Stimulated activated CD4-positive, alpha-beta T cell treated with anti-CD3 and anti-CD28 coated beads, Interleukin-12 subunit alpha, Interleukin-12 subunit beta, amount 100 ng/mL, for 24 hours (primary cell): ENCODE data around the gene FIGNL2.

Experiments
- DNase-seq, 2 experiments: peaks; one replicate each; pipeline ENCODE4 v3.0.0-alpha.2; 2020; ENCODE audit warnings: low read depth in 2 of 2

Gene FIGNL2

DNA sequence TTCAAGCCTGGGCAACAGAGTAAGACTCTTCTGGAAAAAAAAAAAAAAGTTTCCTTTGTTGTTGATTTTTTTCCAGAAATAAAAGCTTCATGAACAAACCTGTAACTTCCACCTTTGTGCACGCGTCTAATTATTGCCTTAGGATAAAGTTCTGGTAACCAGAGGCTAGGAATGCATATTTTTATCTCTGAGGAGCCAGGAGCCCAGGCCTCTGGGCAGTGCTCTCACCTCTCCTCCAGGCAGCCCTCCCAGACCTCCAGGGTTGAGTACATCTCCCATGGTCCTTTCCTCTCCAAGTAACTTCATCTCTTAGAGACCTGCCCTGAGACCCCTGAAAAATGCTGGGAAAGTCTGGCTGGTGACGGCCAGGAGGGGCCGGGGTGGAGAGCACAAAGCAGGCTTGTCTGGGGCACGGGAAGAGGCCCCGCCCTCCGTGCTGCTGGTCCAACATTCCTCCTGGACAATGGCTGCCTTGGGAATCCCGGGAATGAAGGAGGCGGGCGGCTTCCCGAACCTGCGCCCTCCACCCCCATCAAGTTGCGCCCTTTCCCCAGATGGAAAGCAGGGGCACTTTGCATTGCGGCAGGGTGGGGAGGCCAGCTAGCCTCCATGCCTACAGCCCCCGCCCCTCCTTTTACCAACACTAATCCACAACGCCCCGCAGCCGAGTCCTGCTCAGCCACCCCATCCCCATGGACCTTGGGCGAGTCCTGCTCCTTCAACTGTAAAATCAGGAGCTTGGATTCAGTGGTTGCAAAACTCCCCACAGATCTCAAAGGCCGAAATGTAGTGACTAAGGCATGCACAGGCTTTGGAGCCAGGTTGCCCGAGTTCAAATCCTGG is 7.3 kb upstream of the FIGNL2 start:
- no peak for DNase-seq

DNA sequence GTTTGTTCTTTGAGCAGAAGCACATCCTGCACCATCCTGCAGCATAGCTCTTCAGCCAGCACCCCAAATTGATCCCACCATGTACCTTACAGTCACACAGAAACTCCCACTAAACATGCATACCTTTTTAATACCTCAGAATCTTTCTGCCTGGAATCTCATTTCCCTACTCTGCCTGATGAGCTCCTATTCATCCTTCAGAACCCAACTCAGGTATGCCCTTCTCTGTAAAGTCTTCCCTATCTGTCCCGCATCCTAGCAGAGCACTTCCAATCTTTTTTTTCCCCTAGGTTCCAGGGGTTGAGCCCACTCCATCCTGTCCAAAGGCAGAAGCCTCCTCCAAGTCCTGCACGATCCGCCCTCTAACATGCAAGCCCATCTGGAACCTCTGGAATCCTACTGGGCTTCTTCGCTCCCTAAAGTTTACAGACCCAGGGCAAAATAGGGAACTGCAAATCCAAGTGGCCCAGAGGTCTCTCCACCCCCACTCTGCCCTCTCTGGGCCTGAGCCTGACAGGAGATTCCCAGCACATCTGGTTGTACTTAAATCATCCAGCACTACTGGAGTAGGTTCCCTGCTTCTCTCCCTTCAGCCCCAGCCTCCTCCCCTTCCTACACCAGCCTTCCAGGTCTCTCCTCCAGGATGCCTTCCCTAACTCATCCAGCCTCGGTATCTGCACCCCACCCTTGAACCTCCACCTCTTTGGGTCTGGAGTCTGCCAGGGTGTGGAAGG is 4.1 kb upstream of the FIGNL2 start:
- DNase-seq: no peak

DNA sequence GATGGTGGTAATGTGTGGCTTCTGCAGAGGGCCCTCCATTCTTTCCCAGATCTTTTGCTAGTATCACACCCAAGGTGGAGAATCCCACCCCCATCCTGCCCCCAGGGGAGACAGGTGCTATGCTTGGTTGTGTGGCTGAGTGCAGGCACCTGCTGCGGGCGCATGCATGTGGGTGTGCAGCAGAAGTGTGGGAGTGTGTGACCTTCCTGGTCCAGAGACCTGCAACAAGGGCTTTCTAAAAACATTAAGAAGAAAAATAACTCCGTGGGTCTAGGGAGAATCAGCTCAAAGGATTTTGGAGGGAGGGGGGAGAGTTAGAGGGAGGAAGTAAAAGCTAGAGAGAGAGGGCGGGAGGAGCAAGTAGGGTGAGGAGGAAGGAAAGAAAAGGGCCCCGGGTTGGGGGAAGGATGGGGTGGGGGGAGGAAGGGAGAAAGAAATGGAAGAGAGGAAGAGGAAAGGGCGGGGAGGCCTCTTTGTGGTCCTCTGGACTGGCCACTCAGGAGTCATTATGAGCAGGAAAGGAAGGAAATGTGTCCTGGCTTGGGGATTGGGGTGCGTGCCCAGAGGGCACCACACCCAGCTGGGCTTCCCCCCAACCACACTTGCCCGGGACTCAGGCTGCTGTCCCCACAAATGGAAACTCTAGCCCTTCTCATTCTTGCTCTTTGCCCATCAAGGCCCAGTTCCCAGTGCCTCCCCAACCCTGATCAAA is 3.1 kb upstream of the FIGNL2 start:
- DNase-seq: no peak

DNA sequence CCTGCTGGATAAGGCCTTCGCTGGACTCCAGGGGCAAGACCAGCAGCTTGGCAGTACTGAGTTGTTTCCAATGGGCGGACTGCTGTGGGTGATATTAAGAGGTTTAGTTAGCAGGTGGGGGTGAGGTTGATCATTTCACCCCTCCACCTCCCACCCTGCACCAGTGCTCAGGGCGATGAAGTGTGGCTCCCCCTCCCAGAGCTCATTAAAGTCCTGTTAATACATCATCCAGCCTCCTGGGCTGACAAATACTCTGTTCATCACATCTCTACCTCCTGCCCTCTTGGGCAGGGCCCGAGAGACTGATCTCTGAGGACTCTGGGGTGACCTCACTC is 2.4 kb upstream of the FIGNL2 start:
- no peak for DNase-seq

DNA sequence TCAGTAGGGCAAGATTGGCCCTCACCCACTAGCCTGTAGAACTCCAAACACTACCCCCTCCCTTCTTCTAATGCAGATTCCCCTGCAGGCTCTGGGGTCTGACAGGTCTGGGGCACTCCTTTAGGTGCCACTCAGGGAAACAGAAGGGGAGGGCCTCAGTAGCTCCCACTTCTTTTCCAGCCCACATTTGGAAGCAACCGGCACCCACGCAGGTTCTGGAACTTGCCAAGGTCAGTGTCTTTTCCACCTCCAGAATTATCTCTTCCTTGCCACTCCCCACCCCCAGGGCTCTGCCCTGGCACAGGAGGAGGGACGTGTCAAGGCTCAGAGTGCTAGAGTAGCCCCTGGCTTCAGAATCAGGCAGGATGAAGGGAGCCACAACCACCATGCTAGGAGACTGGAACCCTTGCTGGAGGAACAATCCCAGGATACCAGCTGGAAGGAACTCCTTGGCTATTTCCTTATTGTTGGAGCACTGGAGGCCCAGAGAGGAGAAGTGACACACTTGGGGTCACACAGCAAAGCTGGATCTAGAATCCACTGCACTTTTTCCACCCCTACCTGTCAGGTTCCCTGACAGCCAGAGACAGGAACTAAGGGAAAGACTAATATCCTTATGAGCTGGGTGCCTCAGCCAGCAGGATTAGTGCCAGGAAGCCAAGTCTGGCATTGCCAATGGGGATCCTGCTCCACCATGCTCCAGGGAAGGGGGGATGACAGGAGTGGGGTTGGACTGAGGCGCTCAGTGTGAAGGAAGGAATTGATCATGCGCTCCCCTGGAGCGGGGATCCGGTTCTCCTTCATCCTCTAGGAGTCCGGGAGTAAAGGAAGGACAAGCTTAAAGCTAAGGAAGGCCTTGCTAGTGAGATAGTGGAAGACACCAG is 1.8 kb upstream of the FIGNL2 start:
- DNase-seq: no peak

DNA sequence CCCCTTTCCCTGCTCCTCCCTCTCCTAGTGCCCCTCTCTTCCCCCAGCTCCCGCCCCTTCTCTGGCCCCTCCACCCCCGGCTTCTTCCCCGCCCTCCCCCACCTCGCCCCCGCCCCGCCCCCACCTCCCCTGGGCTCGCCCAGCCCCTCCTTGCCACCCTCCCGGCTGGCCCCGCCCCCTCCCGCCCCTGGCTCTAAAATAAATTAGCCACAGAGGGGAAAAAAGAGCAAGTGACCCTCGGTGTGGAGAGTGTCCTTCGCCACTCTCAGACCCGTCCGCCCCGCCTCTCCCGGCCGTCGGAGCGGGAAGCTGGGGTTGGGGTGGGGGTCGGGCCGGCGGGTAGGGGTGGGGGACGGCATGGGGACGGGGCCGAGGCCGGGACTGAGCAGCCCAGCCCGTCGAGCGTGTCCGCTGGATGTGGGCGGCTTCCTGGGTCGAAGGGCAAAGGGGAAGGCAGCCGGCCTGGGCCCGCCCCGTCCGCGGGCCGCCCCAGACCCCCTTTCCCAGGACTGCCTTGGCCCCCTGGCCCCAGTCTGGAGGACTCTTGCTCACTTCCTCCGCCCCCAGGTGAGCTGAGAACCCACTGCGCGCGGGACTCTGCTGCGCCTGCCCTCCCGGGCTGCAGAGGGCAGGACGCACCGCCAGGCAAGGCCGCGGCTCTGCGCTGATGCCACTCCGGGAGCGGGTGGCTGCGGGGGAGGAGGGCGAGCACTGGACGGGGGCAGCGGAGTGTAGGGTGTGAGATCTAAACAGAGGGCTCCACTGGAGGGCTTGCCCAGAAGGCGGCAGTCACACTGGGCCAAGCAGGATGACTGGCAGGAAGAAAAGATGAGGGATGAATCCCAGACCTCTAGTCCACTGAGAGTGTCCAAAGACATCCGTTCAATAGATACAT is 570 bp upstream of the FIGNL2 start:
- no peak for DNase-seq

DNA sequence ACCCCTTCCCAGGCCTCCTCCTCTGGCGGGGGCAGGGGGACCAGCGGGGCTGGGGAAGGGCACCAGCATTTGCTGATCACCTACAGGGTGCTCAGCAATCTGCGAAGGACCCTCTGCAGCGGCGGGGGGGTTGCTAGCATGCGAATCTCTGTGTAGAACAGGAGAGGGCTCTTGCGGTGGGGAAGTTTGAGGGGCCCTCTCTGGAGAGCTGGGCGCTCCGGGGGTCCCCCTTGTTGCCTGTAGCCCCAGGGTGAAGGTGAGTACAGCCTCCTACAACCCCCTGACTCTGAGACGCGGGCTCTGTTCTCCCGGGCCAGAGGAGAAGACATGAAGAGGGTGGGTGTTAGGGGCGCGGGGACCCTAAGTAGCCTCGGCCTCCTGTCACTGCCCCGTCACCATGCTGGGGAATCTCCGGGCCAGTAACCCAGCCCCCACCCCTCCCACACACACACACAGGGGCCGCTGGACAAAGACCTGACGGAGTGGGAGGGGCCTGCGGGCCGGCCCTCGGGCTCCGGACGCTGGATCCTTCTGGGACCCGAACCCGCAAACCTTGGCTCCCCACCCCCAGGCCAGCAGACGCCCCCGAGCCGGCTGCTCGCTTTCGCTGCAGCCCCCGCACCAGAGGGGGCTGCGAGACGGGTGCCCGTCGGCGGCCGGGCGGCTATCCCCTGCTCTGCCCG is 734 bp downstream of the FIGNL2 start:
- DNase-seq: no peak

DNA sequence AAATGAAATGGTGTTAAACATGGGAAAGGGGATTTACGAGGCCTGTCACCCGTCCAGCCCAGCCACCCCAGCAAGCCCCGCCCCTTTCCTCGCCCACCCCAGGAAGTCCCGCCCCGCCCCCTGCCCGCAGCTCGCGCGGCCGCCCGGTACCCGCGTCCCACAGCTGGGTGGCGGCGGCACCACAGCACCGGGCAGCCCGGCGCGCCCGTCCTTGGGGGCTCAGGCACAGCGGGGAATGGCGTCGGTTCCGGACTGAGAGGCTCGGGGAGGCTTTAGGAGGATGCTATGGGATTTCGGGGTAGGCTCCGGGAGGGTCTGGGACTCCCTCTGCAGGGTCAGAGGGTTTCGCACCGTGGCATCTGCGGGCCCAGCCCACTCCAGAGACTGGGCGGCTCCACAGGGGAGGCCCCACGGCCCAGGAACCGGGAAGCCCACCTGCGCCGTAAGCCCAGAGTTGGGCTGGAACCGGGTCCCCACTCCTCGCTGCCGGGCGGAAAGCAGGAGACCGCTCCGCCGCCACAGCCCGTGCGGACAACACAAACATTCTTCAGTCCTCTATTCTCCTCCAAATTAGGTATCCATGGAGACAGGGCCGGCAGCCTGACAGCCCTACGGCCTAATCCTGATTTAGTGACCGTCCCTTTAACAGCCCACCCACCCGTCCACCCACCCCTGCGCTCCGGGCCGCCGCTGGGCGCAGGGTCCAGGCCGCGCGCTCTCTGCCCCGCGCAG is 1.4 kb downstream of the FIGNL2 start:
- peak in 1 of 2 experiments; percentile 49 for DNase-seq

DNA sequence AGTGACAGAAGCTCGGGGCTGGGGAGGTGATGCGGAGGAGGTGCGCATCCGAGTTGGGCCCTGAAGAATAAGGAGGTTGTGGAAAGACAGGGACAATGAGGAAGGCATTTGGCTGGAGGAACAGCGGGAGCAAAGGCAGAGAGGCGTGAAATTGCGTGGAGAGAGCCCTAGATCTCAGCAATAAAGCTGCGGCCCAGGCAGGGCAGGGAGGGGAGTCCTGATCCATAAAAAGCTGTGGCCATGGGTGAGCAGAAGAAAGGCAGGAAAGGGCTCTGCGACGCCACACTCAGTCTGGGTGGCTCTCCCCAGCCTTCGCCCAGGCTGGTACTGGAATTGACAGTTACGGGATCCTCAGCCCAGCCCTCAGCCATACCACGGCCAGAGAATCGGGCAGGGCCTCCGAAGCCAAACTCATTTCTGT is 2.2 kb downstream of the FIGNL2 start:
- no peak for DNase-seq

DNA sequence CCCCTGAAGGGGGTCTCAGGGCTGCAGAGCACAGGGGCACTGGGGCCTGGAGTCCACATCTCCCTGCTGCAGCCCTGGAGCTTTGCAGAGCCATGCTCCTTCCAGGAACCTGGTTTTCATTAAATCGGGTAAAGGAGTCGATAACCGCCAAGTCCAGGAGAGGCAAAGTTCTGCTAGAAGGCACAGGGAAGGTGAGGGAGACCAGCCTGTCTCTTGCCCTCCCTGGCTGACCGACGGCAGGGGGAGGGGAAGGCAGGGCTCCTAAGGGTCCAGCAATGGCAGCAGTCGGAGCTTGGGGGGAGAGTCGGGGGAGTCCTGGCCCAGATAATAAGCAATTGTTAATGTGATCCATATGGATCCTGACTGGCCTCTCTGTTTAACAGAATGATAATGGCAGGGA is 3.0 kb downstream of the FIGNL2 start:
- no peak for DNase-seq

DNA sequence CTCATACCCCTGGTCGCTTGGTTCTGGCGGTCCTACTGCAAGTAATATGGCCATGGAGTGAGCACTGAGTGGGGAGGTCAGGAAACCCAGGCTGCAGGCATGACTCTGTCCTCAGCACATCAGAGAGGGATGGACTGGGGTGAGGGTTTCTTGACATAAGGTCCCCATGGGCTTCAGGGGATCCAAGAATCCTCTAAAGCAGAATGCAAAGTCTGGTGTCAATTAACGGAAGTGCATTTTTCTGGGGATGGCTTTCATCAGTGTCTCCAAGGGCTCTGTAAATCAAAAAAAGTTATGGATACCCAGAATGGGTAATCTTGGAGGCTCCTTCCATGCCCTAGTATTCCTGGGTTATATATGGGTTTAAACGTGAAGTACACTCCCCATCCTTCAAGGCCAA is 3.7 kb downstream of the FIGNL2 start:
- DNase-seq: no peak

DNA sequence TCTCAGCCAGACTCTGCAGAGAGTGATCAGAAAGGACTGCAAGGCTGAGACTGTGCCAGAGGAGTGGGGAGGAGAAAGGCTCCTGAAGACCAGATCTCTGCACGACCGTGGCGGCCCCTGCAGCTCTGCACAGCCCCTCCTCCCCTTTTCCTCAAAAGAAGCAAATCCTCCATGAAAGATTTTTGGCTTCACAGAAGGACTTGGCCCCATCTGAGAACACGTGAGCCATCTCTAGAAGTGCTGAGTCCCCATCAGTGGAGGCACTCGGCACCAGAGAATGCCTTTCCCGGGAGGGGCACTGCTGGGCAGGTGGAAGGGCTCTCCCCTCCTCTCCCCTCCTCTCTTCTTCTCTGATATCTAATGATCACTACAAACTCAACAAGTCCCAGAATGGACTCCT is 6.8 kb downstream of the FIGNL2 start:
- no peak for DNase-seq

DNA sequence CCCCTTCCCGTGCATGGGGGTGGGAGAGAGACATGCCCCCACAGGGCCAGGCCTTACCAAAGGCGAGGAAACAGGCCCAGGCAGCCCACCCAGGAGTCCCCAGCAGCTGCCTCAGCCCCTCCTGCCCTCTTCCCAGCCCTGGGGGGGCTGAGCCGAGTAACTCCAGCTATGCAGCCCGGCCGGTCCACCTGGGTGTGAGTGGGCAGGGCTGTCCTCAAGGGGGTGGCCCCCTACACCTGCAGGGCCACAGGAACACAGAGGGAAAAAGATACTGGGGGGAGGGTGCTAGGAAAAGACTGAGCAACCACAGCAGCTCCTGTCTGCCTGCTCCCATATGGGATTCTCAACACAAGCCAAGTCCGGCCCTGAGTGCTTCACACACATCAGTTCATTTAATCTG is 7.6 kb downstream of the FIGNL2 start:
- no peak for DNase-seq

DNA sequence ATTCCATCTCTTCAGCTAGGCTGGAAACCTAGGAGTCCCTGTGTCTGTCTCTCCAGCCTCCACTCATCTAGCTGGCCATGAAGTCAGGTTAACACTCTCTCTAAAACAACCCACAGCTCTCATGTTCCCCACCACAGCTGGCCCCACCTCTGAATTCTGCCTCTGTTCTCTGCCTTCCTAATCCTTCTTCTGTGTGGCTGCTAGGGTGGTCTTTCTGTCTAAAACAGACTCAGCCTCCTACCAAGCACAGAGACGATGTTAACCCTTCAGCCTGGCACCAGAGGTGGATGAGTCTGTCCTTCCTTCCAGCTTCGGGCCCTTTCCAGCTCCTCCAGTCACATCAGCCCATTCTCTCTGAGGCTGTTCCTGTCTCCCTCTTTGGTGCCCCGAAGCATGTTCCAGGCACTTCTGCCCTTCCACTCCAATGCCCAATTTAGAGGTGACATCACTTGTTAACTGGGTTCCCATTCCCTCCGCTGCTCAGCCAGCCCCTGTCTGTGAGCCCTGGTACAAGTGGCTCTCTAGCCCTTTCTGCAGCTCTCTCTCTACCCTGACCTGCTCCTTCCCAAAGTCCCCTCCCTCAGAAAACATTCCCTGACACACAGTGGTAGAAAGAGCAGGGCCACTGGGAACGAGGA is 9.1 kb downstream of the FIGNL2 start:
- no peak for DNase-seq

DNA sequence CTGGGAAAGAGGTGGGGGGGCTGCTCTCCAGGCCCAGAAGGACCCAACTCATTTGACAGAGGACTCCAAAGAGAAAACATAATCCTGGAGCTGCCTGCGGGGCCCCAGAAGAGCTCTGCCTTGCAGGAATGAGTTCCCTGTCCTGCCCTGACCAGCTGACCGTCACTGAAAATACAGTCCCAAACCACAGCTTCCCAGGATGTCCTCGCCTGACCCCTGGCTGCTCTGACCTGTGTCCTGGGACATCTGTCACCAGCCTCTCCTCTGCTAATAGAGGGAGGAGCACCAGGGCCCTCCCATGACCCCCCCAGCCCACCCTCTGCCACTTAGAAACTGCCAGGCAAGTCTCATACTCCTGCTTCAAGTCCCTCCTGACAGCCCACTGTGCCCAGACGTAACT is 9.8 kb downstream of the FIGNL2 start:
- DNase-seq: no peak

DNA sequence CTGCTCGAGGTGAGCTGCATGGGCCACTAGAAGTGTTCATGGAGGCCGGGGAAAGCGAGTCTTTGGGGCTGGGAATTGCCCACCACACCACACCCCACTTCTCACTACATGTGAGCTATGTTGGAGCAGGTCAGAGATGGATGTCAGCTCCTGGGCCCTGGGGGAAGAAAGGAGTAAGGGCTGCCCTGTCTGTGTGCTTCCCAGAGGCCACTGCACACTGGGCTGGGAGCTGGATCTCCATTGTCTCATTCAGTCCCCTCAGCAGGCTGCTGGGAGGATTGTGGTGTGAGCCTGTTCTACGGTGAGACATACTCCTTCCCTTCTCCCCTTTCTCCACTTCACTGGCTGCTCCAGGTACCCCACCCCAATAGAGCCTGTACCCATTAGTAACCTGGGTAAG is 10.5 kb downstream of the FIGNL2 start:
- no peak for DNase-seq

DNA sequence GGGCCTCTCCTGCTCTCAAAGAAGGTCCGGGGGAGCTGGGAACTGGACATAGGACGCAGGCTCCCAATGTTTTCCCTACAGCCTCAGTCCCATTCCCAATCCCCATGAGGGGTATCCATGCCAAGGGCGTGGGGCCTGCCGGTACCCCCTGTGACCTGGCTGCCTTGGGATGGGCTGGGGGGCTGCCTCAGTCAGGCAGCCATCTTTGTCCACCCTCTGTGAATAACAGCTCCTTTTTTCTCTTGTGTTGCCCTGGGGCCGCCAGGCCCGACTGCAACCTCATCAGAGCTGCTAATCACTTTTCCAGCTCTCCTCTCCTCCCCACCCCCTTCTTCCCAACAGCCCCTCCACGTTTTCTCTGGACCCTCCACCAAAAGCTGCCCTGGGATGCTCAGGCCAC is 11.2 kb downstream of the FIGNL2 start:
- DNase-seq: no peak

DNA sequence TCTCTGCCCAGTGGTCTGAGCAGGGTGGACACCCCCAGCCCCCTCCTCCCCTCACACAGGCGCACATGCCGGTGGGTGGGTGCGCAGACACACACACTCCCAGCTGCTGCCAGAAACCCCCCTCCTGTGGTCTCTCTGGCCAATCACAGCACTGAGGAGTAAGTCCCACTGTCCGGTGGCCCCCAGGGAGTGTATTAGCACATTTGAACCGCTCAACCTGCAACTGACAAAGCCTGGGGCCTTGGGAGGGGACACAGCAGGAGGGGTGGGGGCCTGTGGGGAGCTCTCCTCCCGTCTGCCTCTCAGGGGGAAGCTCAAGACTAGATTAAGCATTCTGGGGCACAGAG is 11.7 kb downstream of the FIGNL2 start:
- no peak for DNase-seq
